Astrocyte of the spinal cord (primary cell): ENCODE results near the gene AK6.
"Not testable (repeated sequence)": the region's sequence is repeated elsewhere in the genome, so short reads cannot be mapped to it uniquely, and the experiment has no call there.

Experiments
- DNase-seq: peaks from one replicate; pipeline ENCODE4 v3.0.0; 2011; ENCODE audit warnings: low read depth, low spot score
- H3K4me3 ChIP-seq: 2 replicates; pipeline ENCODE4 v1.5.1; 2011; ENCODE audit warnings: low read depth, mild to moderate bottlenecking, low read length, moderate library complexity
- in situ Hi-C: cut with HindIII; loops from 2 replicates; pipeline ENCODE4 v1.10.0; 2017; ENCODE audit warnings: low sequenced_read_pairs
- TF ChIP-seq, protein P1 (sequence below): IDR thresholded peaks from 2 replicates; pipeline ENCODE4 v1.5.1; 2012; ENCODE audit warnings: low read depth, mild to moderate bottlenecking, low read length, inconsistent platforms

Gene AK6

DNA sequence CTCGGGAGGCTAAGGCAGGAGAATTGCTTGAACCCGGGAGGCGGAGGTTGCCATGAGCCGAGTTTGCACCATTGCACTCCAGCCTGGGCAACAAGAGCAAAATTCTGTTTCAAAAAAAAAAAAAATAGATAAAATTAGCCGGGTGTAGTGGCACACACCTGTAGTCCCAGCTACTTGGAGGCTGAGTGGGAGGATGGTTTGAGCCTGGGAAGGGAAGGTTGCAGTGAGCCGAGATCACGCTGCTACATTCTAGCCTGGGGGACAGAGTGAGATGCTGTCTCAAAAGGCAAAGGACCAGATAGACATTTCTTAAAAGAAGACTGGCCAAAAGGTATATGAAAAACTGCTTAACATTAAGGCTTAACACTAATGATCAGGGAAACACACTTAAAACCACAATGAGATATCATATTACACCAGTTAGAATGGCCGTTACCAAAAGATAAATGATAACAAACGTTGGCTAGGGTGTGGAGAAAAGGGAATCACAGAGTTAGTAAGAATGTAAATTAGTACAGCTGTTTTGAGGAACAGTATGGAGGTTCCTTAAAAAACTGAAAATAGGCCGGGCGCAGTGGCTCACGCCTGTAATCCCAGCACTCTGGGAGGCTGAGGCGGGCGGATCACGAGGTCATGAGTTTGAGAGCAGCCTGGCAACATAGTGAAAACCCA lies 35.5 kb upstream of the AK6 start:
- in situ Hi-C loops: no loop called here
- no peak for DNase-seq
- TF ChIP-seq, protein P1, sequence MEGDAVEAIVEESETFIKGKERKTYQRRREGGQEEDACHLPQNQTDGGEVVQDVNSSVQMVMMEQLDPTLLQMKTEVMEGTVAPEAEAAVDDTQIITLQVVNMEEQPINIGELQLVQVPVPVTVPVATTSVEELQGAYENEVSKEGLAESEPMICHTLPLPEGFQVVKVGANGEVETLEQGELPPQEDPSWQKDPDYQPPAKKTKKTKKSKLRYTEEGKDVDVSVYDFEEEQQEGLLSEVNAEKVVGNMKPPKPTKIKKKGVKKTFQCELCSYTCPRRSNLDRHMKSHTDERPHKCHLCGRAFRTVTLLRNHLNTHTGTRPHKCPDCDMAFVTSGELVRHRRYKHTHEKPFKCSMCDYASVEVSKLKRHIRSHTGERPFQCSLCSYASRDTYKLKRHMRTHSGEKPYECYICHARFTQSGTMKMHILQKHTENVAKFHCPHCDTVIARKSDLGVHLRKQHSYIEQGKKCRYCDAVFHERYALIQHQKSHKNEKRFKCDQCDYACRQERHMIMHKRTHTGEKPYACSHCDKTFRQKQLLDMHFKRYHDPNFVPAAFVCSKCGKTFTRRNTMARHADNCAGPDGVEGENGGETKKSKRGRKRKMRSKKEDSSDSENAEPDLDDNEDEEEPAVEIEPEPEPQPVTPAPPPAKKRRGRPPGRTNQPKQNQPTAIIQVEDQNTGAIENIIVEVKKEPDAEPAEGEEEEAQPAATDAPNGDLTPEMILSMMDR: no peak
- no peak overlapping the region for H3K4me3 ChIP-seq

DNA sequence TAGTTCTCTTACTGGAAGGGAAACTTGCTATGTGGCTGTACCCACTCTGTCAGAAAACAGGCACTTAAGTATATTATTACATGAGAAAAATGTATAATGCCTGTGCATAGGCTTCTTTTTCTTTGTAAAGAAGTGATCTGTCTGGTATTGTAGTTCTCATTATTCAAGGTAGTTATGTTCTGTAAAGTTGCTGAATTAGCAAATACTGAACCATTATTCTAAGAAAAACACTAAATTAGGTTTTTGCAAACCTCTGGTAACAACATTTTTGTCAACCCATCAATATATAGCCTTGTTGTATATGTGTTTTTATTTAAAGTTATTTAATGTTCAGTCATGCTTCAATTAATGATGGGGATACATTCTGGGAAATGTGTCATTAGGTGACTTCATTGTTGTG lies 9.1 kb upstream of the AK6 start:
- no peak overlapping the region for H3K4me3 ChIP-seq
- in situ Hi-C loops: no loop called here
- TF ChIP-seq, protein P1: no peak
- DNase-seq: no peak

DNA sequence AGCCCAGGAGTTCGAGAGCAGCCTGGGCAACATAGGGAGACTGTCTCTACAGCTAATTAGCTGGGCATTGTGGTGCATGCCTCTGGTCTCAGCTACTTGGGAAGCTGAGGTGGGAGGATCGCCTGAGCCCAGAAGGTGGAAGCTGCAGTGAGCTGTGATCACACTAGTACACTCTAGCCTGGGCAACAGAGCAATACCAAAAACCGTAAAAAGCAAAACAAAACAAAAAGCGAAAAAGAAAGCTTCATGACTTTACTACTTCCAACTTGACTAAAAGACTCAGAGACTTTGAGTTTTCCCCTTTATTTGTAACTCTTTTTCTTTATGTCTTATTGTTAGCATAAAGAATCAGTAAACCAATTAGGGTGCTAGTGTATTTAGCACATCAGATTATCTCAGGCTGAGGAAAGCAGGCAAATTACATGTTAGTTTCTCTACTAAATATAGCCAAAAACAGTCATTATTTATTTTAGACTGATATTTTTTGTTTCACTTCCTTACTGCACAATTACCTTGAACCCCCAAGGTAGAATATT lies 5.7 kb upstream of the AK6 start:
- in situ Hi-C loops: no loop called here
- TF ChIP-seq, protein P1: no peak
- no peak for DNase-seq
- no peak overlapping the region for H3K4me3 ChIP-seq

DNA sequence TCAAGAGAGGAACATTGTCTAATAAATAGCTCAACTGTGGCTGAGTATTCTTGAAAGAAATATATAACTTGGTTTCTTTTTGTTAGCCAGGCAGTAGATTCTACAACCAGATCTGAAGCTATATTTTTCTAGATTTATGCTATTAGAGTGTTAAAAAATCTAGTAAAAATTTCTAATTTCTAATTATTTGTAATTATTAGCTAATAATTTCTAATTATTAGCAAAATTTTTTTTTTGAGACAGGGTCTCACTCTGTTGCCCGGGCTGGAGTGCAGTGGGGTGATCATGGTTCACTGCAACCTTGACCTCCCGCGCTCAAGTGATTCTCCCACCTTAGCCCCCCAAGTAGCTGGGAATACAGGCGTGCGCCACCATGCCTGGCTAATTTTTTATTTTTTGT lies 3.1 kb upstream of the AK6 start:
- no peak overlapping the region for H3K4me3 ChIP-seq
- TF ChIP-seq, protein P1: no peak
- in situ Hi-C loops: no loop called here
- DNase-seq: no peak

DNA sequence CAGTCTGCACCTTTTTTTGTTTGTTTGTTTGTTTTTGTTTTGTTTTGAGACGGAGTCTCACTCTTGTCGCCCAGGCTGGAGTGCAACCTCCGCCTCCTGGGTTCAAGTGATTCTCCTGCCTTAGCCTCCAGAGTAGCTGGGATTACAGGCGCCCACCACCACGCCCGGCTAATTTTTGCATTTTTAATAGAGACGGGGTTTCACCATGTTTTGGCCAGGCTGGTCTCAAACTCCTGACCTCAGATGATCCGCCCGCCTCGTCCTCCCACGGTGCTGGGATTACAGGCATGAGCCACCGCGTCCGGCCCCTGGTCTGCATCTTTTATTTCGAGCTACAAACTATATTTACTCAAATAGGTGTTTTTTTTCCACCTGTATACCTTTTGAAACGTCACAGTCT lies 1.0 kb upstream of the AK6 start:
- H3K4me3 ChIP-seq: peak overlapping the region; percentile 92
- in situ Hi-C loops, DNase-seq: not testable (repeated sequence)

DNA sequence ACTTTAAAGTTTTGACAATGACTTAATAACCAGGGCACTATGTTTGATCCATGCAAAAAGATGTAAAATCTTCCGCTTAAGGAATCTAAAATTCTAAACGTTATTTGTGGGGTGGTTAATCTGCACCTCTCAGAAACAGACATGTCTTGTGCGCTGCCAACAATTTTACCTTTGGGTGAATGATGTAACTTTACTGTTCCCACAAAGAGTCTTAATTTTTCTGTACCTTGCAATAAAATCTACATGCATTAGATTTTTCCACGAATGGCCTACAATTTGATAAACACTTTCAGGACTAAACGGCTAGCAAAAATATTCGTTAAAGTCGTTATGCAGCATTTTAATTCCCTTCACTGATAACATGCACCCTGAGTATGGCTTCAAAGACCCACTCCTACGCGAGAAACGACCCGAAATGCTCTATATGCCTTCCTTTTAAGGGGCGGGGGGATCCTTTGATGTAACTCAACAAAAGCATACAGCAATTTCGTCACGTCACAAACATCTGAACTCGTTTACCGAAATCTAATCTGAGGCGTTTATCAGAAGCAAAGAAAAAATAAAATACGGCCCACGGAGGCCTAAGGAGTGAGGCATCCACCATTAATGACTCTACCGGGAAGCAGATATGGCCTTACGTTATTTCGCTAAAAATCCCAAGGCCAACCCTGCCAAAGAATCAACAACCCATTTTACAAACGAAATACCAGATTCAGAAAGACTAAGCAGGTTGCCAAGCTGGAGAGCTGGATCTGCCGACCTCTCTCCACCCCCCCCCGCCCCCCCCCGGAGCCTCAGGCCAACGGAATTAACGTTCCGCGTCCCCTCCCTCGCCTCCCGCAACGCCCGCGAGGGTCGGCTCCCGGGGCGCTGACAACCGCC lies 621 bp downstream of the AK6 start:
- DNase-seq: peak; percentile 19

More for the DNA sequence above, 621 bp downstream of the AK6 start:
- in situ Hi-C loops: no loop called here
- H3K4me3 ChIP-seq: peak overlapping the region; percentile 92
- TF ChIP-seq, protein P1: no peak
